Adrenal gland (tissue), 12 donors: ENCODE data around the gene MAGOH. TPM values are rescaled to one million over a fixed set of nuclear protein-coding genes. Genes with fewer than 3 reads are reported as not detected.

Source experiments
- DNase-seq, 7 donors: peaks; one replicate each; pipeline ENCODE4 v3.0.0-alpha.2; 2019 to 2020
- H3K27ac ChIP-seq, 5 donors: fragments of 200-600 bp; sonication (generic) in 4 of 5; 1 replicate in 3 of 5; 2 replicates in 2 of 5; pipeline versions ENCODE4 v1.5.1 to v1.8.0; 2016 to 2020; ENCODE audit warnings: mild to moderate bottlenecking in 1 of 5
- H3K27me3 ChIP-seq: fragments of 200-600 bp; 2 replicates; pipeline ENCODE4 v1.8.0; 2021
- H3K36me3 ChIP-seq, 2 donors: fragments of 200-600 bp; replicated peaks in 1 of 2; 1 replicate in 1 of 2; 2 replicates in 1 of 2; pipeline versions ENCODE4 v1.5.1 to v1.8.0; 2018 to 2022
- H3K4me1 ChIP-seq, 2 donors: fragments of 200-600 bp; replicated peaks in 1 of 2; 1 replicate in 1 of 2; 2 replicates in 1 of 2; pipeline versions ENCODE4 v1.5.1 to v1.8.0; 2018 to 2021
- H3K4me3 ChIP-seq, 4 donors: fragments of 200-600 bp; sonication (generic) in 3 of 4; one replicate each; pipeline ENCODE4 v1.5.1; 2016 to 2018
- H3K9me3 ChIP-seq, 3 donors: fragments of 200-600 bp; sonication (generic) in 1 of 3; replicated peaks in 1 of 3; 1 replicate in 2 of 3; 2 replicates in 1 of 3; pipeline versions ENCODE4 v1.5.1 to v1.8.0; 2016 to 2021
- POLR2A ChIP-seq, 2 donors: fragments of 450-650 bp; IDR thresholded peaks; one replicate each; pipeline ENCODE4 v1.6.1; 2017; ENCODE audit warnings: antibody characterized with exemption in 2 of 2, mild to moderate bottlenecking in 2 of 2, moderate library complexity in 1 of 2
- WGBS, 4 donors: extraction: QIAGEN DNeasy Blood & Tissue Kit in 2 of 4; methylation state at CpG; one replicate each; pipeline versions ENCODE4 v1.1.5 to v1.1.7; 2013 to 2017; 5-methylcytosine and 5-hydroxymethylcytosine counted together
- intact Hi-C, 2 donors: fragments of 100-400 bp; cut with DNase I; formaldehyde crosslinking; loops; one replicate each; pipeline versions ENCODE4 v1.14.1 to v1.15.0; 2022 to 2023
- polyA plus RNA-seq, 3 donors: library from polyadenylated mRNA; stranded (reverse); fragments of 200-250 nt in 2 of 3; fragments of 350-450 nt in 1 of 3; fragmentation: Illumina TruSeq in 1 of 3; extraction: RNeasy Lipid Tissue Mini Kit (QIAGEN cat#74804) in 1 of 3; gene quantifications; one replicate each; pipeline ENCODE4 v1.2.3, GENCODE V29; 2013 to 2014
- total RNA-seq, 9 donors: library from RNA; depleted of rRNA in 4 of 9; stranded (reverse); fragments of >200 nt in 4 of 9; fragments of 120-200 nt in 1 of 9; fragmentation: NEBNext Ultra II Directional in 1 of 9; extraction: Animal tissue kit (Norgen Biotek cat#: 25700) in 1 of 9; gene quantifications; one replicate each; pipeline versions ENCODE4 v1.1.0 to v1.2.4, GENCODE V29; 2013 to 2023
- TF ChIP-seq, protein P1 (sequence below), 6 experiments: fragments of 450-650 bp in 4 of 6; fragments of 200-600 bp in 2 of 6; sonication (generic) in 1 of 6; IDR thresholded peaks; 1 replicate in 5 of 6; 2 replicates in 1 of 6; pipeline versions ENCODE4 v1.5.1 to v1.8.0; 2016 to 2021; ENCODE audit warnings: antibody characterized with exemption in 6 of 6, mild to moderate bottlenecking in 2 of 6, moderate library complexity in 1 of 6
- donor health status: healthy with polysubstance abuse.
- donor health status: Bipolar disorder and iron deficiency.
- donor health status: DM: yes; HTN: yes; CAD: no.
- donor health status: DM: no; HTN: no; CAD: no.
- donor health status: DM: no; HTN: no; CAD: no.
- donor health status: DM: yes; HTN: yes; CAD: no.

Gene MAGOH
- total and polyA plus RNA-seq, 12 donors, result 14.5 to 119 (median 33.3) TPM

DNA sequence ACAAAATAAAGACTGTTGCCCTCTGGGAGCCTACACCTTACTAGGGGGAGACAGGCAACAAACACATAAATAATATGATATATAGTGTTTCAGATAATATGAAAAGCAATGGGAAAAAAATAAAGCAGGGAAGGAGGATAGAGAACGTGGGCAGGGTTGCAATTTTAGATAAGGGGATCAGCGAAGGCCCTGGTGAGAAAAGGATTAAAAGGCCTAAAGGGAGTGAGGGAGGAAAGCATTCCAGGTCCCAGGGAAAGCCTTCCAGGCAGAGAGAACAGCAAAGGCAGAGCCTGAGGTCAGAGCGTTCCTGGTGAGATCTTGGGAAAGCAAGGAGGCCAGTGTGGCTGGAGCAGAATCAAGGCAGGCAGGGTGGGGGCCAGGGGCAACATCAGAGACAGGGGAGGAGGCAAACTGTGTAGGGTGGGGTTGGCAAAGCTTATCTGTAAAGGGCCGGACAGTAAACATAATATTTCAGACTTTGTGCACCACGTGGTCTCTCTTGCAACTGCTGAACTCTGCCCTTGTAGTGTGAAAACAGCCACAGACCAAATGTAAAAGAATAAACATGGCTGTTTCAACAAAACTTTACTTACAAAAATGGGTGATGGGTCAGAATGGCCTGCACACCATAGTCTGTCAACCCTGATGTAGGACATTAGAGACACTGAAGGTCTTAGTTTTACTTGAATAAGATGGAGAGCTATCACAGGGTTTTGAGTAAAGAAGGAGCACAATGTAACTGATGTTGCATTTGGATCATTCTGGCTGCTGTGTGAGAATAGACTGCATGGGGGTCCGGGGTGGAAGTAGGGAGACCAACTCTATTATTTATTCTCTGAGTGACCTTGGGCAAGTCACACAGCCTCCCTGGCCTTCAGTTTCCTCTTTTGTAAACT, 55.0 kb downstream of the MAGOH start:
- H3K4me1 ChIP-seq, result no peaks in the 10 kb centered on the region
- no peaks in the 10 kb centered on the region for H3K36me3 ChIP-seq
- 55 to 66% (median 62%) methylated on average over 6 of the region's 6 CpGs for WGBS, 4 donors
- H3K4me3 ChIP-seq, result no peak overlapping the region
- H3K9me3 ChIP-seq, result no peaks in the 10 kb centered on the region
- no peaks in the 10 kb centered on the region for H3K27me3 ChIP-seq
- no peak for TF ChIP-seq POLR2A (IDR thresholded peaks at IDR 0.05)
- TF ChIP-seq, protein P1, sequence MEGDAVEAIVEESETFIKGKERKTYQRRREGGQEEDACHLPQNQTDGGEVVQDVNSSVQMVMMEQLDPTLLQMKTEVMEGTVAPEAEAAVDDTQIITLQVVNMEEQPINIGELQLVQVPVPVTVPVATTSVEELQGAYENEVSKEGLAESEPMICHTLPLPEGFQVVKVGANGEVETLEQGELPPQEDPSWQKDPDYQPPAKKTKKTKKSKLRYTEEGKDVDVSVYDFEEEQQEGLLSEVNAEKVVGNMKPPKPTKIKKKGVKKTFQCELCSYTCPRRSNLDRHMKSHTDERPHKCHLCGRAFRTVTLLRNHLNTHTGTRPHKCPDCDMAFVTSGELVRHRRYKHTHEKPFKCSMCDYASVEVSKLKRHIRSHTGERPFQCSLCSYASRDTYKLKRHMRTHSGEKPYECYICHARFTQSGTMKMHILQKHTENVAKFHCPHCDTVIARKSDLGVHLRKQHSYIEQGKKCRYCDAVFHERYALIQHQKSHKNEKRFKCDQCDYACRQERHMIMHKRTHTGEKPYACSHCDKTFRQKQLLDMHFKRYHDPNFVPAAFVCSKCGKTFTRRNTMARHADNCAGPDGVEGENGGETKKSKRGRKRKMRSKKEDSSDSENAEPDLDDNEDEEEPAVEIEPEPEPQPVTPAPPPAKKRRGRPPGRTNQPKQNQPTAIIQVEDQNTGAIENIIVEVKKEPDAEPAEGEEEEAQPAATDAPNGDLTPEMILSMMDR (IDR thresholded peaks at IDR 0.05), result no peak
- DNase-seq, result no peak
- intact Hi-C loops, result no loop called here
- peak overlapping the region in 1 of 5 donors; percentile 29 for H3K27ac ChIP-seq

DNA sequence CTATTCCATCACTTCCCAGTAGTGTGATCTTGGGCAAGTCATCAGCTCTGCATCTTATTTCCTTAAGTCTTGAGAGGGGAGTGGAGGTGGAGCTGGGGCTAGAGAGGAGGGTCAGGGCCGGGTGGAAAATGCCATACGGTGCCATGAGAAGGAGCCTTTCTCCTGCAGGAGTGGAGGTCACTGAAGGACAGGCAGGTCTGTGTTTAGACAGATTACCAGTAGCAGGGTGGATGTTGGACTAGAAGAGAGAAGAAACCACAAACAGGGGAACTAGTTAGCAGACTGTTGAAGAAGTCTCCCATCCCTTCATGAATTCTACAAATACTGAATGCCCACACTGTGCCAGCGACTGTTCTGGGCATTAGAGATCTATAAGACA, 55.6 kb downstream of the MAGOH start:
- H3K27ac ChIP-seq, result peak overlapping the region in 1 of 5 donors; percentile 27
- 54 to 70% (median 61%) methylated on average over 3 of the region's 3 CpGs for WGBS, 4 donors
- H3K9me3 ChIP-seq, result no peaks in the 10 kb centered on the region
- no peak for DNase-seq
- intact Hi-C loops, result no loop called here
- H3K27me3 ChIP-seq, result no peaks in the 10 kb centered on the region
- no peak overlapping the region for H3K4me3 ChIP-seq
- H3K36me3 ChIP-seq, result no peaks in the 10 kb centered on the region
- no peak for TF ChIP-seq POLR2A (IDR thresholded peaks at IDR 0.05)
- TF ChIP-seq, protein P1 (IDR thresholded peaks at IDR 0.05), result no peak
- no peaks in the 10 kb centered on the region for H3K4me1 ChIP-seq

DNA sequence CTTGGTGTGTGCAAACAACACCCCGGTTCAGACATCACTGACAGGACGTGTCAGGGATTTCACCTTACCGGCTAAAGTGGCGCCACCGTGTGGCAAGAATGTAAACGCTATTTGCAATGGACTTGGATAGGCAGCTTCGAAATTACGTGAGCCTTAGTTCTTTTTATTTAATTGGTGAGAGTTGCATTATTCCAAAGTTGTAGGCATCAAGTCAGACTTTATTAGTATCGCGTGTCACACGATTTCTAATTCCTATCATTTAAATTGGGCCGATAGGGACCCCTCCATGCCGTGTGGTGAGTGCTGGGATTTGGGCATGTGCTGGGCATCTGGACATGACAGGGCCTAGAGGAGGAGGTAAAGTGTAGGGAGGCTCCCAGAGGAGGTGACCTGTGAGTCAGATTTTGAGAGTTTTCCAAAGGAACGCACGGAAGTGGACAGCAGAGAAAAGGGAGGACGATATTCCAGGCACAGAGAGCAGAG, 56.2 kb downstream of the MAGOH start:
- Histone ChIP-seq H3K9me3 (no peaks in the 10 kb centered on the region), H3K4me1 (no peaks in the 10 kb centered on the region), H3K36me3 (no peaks in the 10 kb centered on the region), H3K27ac (peak overlapping the region in 1 of 5 donors; percentile 27), H3K27me3 (no peaks in the 10 kb centered on the region), H3K4me3 (no peak overlapping the region)
- 17 to 20% (median 18%) methylated on average over 16 of the region's 16 CpGs for WGBS, 4 donors
- no peak for TF ChIP-seq POLR2A (IDR thresholded peaks at IDR 0.05)
- TF ChIP-seq, protein P1 (IDR thresholded peaks at IDR 0.05), result peak; percentile 78 to 90 (median 84)
- DNase-seq, result peak; percentile 66 to 93 (median 85)
- intact Hi-C loops, result no loop called here

DNA sequence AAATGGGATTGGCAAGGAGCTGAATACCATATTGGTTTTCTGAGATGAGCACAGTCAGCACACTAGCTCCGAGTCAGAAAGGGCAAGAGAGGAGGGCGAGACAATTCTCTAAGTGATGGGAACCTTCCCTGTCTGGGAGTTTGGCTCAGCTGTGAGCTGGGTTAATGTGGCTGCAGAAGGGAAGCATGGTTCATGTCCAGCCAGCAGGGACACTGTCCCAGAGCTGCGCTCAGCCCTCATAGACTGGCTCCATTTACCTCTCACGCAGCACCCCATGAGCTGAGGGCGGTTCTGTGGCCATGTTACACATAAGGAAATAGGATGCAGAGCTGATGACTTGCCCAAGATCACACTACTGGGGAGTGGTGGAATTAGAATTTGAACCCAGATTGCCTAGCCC, 57.4 kb downstream of the MAGOH start:
- H3K4me3 ChIP-seq, result no peak overlapping the region
- no peak for DNase-seq
- no peaks in the 10 kb centered on the region for H3K4me1 ChIP-seq
- no peak overlapping the region for H3K27ac ChIP-seq
- intact Hi-C loops, result no loop called here
- TF ChIP-seq, protein P1 (IDR thresholded peaks at IDR 0.05), result no peak
- no peak for TF ChIP-seq POLR2A (IDR thresholded peaks at IDR 0.05)
- 88 to 96% (median 91%) methylated on average over 3 to 5 of the region's 5 CpGs for WGBS, 4 donors
- H3K36me3 ChIP-seq, result no peaks in the 10 kb centered on the region
- no peaks in the 10 kb centered on the region for H3K9me3 ChIP-seq
- no peaks in the 10 kb centered on the region for H3K27me3 ChIP-seq
